ENCODE results near the gene DEPDC1.
A peak's percentile ranks its signal among the peaks of the same experiment; 100 is the strongest.
"Not testable (repeated sequence)": the region's sequence is repeated elsewhere in the genome, so short reads cannot be mapped to it uniquely, and the experiment has no call there.

The DEPDC1 gene, protein sequence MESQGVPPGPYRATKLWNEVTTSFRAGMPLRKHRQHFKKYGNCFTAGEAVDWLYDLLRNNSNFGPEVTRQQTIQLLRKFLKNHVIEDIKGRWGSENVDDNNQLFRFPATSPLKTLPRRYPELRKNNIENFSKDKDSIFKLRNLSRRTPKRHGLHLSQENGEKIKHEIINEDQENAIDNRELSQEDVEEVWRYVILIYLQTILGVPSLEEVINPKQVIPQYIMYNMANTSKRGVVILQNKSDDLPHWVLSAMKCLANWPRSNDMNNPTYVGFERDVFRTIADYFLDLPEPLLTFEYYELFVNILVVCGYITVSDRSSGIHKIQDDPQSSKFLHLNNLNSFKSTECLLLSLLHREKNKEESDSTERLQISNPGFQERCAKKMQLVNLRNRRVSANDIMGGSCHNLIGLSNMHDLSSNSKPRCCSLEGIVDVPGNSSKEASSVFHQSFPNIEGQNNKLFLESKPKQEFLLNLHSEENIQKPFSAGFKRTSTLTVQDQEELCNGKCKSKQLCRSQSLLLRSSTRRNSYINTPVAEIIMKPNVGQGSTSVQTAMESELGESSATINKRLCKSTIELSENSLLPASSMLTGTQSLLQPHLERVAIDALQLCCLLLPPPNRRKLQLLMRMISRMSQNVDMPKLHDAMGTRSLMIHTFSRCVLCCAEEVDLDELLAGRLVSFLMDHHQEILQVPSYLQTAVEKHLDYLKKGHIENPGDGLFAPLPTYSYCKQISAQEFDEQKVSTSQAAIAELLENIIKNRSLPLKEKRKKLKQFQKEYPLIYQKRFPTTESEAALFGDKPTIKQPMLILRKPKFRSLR

GRCh38 chr1:68496680-68497357, at the start of gene DEPDC1:
TSS of gene DEPDC1 (minus strand) at chr1:68497082. CDS start at chr1:68496999, 83 bp downstream.
- DNase-seq: peak; percentile 81 to 82

DNA sequence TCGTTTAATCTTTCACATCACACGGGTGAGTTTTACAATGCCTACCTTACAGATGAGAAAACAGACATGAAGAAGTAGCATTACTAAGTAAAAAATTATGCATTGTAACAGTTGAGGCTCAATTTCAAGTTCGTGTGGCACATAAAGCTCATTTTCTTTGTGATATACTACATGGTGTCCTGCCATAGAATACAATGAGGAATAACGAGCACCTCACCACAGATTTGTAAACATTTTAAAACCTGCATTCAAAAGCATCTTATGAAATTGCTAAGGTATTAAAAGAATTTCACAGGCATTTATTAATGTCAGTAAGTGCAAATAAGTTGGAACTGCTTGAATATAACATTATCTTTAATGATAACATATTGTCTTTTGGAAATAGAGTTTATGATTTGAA, 47.8 kb upstream of the DEPDC1 start:
- no peak for DNase-seq

DNA sequence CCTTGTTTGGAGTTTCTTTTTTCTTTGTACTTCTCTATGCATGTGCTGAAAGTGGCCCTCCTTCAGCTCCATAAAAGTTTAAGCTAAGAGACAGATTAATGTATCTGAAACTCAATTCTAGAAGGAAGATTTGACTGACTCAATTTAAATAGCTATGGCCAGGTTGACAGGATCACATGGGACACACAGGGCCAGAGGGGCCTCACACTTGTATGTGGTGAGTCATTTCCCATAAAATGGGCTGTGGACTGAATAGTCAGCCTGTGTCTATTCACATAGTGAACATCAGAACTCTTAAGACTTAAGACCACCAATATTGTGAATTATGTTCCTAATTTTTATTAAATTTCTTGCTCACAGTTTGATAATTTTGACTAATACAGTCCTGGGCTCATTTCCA, 45.7 kb upstream of the DEPDC1 start:
- DNase-seq: no peak

DNA sequence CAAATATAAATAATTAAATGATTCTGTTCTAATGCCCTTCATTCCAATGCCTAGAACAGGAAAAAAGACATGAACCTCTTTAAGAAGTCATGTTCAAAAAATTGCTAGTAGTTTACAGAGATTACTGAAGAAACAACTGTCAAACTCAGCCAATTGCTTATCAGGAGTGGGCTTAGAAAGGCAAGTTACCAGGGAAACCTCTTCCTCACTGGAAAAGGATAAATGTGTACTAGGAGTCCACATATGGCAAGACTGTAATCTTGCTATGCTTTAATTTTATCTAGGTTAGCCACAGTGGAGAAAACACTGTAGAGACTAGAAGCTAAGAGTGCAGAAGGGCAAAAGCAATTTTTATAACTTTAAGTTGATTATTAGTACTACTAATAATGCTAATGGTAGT, 42.1 kb upstream of the DEPDC1 start:
- no peak for DNase-seq

- no peak for DNase-seq
Measured at GRCh38 chr1:68528243-68528642, 31.4 kb upstream of the DEPDC1 start.

GRCh38 chr1:68525781-68526180, 28.9 kb upstream of the DEPDC1 start:
- no peak for DNase-seq

GRCh38 chr1:68521286-68521685, 24.4 kb upstream of the DEPDC1 start:
- DNase-seq: no peak

DNA sequence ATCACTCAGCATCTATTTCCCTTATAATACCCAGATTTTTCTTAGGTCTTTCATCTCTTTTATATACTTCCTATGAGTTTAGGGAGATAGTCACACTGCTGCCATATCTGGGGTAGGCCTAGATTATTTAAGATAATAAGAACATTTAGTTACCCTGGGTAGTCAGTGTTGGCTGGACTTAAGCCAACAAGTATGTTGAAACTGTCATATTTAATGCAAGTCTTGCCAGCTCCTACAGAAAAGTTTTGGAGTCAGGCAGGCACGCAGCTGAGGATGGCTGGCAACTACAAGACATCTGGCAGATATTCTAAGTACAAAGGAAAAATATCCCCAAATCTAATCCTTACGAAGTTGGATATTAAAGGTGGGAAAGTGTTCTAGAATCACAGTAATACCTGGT, 19.2 kb upstream of the DEPDC1 start:
- DNase-seq: no peak

DNA sequence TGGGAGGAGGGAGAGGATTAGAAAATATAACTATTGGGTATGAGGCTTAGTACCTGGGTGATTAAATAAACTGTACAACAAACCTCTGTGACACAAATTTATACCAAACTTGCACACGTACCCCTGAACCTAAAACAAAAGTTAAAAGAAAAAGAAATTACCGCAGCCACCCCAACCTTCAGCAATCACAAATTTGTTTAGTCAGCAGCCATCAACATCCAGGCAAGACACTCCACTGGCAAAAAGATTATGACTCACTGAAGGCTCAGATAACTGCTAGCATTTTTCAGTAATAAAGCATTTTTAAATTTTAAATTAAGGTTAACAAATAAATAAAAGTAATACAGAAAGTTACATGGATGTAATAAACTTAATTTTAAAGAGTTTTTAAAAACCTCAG, 14.4 kb upstream of the DEPDC1 start:
- DNase-seq: no peak

DNA sequence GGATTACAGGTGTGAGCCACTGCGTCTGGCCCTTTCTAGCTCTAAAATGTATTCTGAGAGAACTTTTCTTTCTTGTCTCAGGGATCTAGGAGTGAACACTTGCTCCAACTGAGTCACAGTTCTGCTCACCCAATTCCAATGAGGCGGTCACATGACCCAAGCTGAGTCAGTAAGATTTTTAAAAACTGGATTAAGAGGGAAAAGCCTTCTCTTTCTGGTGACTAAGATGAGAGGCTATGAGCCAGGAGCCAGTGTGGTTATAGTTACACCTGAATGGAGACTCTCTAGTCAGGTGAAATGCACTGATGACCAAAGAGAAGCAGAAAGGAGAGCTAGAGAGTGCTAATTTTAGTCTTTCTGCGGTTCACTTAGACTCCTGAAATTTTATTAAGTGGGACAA, 9.5 kb upstream of the DEPDC1 start:
- DNase-seq: no peak

DNA sequence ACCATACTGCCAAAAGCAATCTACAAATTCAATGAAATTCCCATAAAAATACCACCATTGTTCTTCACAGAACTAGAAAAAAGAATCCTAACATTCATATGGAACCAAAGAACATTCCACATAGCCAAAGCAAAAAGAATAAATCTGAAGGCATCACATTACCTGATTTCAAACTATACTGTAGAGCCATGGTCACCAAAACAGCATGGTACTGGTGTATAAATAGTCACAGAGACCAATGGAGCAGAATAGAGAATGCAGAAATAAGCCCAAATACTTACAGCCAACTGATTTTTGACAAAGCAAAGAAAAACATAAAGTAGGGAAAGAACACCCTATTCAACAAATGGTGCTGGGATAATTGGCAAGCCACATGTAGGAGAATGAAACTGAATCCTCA, 6.2 kb upstream of the DEPDC1 start:
- DNase-seq: no peak

DNA sequence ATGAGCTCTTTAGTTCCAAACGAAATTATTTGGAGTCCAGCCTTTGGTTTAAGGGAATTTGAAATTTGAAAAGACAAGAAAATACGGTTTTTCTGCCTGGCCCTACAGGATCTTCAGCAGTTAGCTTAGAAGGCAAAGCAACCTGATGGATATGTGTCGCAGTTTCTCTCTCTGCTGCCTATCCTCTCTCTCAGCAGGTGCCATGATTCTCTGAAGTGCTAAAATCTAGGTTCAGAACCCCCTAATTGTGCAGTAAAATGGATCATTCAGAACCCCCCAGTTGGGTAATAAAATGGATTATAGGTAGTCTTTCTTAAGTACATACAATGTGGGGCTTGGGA, 446 bp upstream of the DEPDC1 start:
- no peak for DNase-seq

GRCh38 chr1:68495968-68496679, 758 bp downstream of the DEPDC1 start:
- DNase-seq: peak in 1 of 2 donors; percentile 3

- no peak for DNase-seq
Measured at GRCh38 chr1:68495532-68495931, 1.4 kb downstream of the DEPDC1 start.

DNA sequence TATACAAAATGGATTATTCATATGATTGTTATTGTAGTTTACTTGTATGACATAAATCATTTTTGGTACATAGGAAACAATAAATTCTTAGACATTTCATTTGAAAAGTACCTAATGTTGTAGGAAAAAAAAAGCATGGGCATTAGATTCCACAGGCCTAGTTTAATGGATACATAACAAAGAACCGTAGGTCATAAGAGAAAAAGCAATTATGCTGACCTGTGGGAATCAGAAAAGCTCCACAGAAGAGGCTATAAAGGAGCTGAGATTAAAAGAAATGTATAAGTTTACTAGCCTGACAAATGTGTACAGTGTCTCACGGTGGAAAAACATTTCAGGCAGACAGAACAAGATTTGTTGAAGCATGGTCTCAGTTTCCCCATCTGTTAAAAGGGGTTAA, 3.7 kb downstream of the DEPDC1 start:
- DNase-seq: no peak

DNA sequence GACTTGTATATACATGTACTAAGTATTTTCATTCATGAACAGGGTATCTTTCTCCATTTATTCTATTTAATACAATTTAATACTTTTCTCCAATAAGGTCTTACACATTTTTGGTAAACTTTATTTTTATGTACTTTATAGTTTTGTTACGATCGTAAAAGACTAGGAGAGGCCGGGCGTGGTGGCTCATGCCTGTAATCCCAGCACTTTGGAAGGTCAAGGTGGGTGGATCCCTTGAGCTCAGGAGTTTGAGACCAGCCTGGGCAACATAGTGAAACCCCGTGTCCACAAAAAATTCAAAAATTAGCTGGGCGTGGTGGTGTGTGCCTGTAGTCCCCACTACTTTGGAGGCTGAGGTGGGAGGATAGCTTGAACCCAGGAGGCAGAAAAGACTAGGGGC, 4.6 kb downstream of the DEPDC1 start:
- not testable (repeated sequence) for DNase-seq

DNA sequence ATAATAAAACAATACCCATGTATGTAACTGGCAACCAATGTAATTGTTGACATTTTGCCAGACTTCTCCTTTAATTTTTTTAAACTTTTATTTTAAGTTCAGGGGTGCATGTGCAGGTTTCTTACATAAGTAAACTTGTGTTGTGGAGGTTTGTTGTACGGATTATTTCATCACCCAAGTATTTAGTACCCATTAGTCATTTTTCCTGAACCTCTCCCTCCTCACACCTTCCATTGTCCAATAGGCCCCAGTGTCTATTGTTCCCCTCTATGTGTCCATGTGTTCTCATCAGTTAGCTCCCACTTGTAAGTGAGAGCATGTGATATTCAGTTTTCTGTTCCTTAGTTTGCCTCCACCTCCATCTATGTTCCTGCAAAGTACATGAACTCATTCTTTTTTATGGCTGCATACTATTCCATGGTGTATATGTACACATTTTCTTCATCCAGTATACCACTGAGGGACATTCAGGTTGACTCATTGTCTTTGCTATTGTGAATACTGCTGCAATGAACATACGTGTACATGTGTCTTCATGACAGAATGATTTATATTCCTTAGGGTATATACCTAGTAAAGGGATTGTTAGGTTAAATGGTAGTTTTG, 6.7 kb downstream of the DEPDC1 start:
- DNase-seq: no peak

- DNase-seq: no peak
Measured at GRCh38 chr1:68485431-68486022, 11.4 kb downstream of the DEPDC1 start.

DNA sequence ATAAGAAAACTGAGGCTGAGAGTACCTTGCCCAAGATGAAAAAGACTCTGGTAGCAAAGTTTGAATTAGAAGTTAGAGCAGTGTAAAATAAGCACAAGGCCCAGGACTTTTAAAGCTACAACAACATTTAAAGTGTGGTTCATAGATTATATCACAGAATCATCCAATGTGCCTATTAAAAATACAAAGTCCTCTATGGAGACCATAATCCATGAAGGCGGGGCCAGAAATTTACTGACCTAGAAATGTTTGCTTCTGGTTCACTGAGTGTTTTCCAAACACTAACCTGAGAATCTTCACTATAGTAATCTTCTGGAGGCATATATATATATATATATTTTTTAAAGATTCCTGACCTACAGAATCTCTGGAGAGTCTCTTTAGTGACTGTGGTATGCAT, 12.3 kb downstream of the DEPDC1 start:
- DNase-seq: no peak

DNA sequence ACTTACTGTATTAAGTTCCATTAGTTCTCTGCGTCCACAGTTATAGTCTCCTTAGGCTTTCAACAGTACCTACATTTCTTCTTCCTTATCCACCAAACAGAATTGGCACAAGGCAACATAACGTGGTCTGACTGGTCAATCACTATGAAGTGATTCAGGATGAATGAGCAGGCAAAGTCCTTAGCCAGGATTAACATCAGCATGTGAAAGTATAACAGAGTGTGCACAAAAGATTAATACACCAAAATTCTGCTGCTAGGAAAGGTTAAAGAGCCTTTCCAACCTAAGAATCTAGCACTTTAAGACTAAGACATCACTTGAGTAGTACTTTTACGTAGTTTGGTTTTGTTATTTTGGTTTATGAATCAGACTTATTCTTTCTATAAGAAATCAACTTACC, 15.8 kb downstream of the DEPDC1 start:
- DNase-seq: no peak

DNA sequence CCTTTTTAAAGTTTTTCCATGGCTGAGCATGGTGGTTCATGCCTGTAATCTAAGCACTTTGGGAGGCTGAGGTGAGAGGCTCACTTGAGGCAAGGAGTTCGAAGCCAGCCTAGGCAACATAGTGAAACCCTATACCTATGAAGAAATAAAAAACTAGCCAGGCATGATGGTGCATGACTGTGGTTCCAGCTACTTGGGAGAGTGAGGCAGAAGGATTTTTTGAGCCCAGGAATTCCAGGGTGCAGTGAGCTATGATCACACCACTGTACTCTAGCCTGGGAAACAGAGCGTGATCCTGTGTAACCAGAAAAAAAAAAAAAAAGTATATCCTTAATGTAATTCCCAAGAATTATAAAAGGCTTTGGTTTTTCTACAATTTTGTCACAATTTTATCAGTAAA, 17.4 kb downstream of the DEPDC1 start:
- no peak for DNase-seq

GRCh38 chr1:68478662-68479061, 18.2 kb downstream of the DEPDC1 start:
- DNase-seq: no peak

Measured in CD4-positive, alpha-beta T cell treated with Interleukin-1 beta for 1 hour (primary cell).